Large intestine (tissue), 3 donors: ENCODE results near the gene ADARB1. TPM values are rescaled to one million over a fixed set of nuclear protein-coding genes. Genes with fewer than 3 reads are reported as not detected.

ENCODE experiments used
- DNase-seq, 2 donors: peaks; one replicate each; pipeline versions ENCODE4 v3.0.0 to v3.0.0-alpha.2; 2013
- H3K27ac ChIP-seq: one replicate; pipeline ENCODE4 v1.5.1; 2013; ENCODE audit warnings: low read length
- H3K27me3 ChIP-seq: 2 replicates; pipeline ENCODE4 v1.6.1; 2013; ENCODE audit warnings: low read length; ENCODE audit not compliant: control insufficient read depth, insufficient read depth
- H3K36me3 ChIP-seq: 2 replicates; pipeline ENCODE4 v1.6.1; 2013; ENCODE audit warnings: low read length; ENCODE audit not compliant: control insufficient read depth, insufficient read depth
- H3K4me1 ChIP-seq: one replicate; pipeline ENCODE4 v1.6.1; 2013; ENCODE audit warnings: low read length; ENCODE audit not compliant: control insufficient read depth, insufficient read depth
- H3K4me3 ChIP-seq: one replicate; pipeline ENCODE4 v1.5.1; 2013; ENCODE audit warnings: low read length
- H3K9me3 ChIP-seq: one replicate; pipeline ENCODE4 v1.6.1; 2013; ENCODE audit warnings: mild to moderate bottlenecking, low read depth, low read length, moderate library complexity; ENCODE audit not compliant: control insufficient read depth
- WGBS: methylation state at CpG from one replicate; pipeline ENCODE4 v1.1.5; 2013; ENCODE audit warnings: low lambda C conversion rate; ENCODE audit not compliant: insufficient coverage; 5-methylcytosine and 5-hydroxymethylcytosine counted together
- polyA plus RNA-seq: library from polyadenylated mRNA; unstranded; fragments of 120-200 nt; gene quantifications from one replicate; pipeline ENCODE4 v1.2.1, GENCODE V29; 2013

ADARB1 gene
- polyA plus RNA-seq, 1 donor: 12.1 TPM

- Histone ChIP-seq H3K27me3 (no peaks in the 10 kb centered on the region), H3K4me1 (no peaks in the 10 kb centered on the region), H3K27ac (no peak overlapping the region), H3K36me3 (peaks cover 7% of the 10 kb centered on the region), H3K9me3 (peaks cover 6% of the 10 kb centered on the region), H3K4me3 (no peak overlapping the region)
- no CpG with 5 or more reads among the region's 2 CpGs for WGBS
- no peak for DNase-seq
These were observed 139.0 kb downstream of the ADARB1 start for GRCh38 chr21:45213392-45213791.

GRCh38 chr21:45215213-45215612, 140.8 kb downstream of the ADARB1 start:
- H3K9me3 ChIP-seq: peaks cover 6% of the 10 kb centered on the region
- H3K36me3 ChIP-seq: peaks cover 7% of the 10 kb centered on the region
- no peaks in the 10 kb centered on the region for H3K4me1 ChIP-seq
- no peaks in the 10 kb centered on the region for H3K27me3 ChIP-seq
- WGBS: 80% methylated on average over 1 of the region's 2 CpGs
- no peak overlapping the region for H3K4me3 ChIP-seq
- no peak for DNase-seq
- no peak overlapping the region for H3K27ac ChIP-seq

- DNase-seq: no peak
- Histone ChIP-seq H3K27ac (no peak overlapping the region), H3K4me1 (no peaks in the 10 kb centered on the region), H3K27me3 (no peaks in the 10 kb centered on the region), H3K9me3 (peaks cover 6% of the 10 kb centered on the region), H3K4me3 (no peak overlapping the region), H3K36me3 (peaks cover 2% of the 10 kb centered on the region)
- 91% methylated on average over 1 of the region's 1 CpG for WGBS
These were observed 142.6 kb downstream of the ADARB1 start for GRCh38 chr21:45217010-45217409.

GRCh38 chr21:45219517-45219916, 145.1 kb downstream of the ADARB1 start:
- 90% methylated on average over 3 of the region's 6 CpGs for WGBS
- peaks cover 6% of the 10 kb centered on the region for H3K9me3 ChIP-seq
- H3K27ac ChIP-seq: no peak overlapping the region
- H3K27me3 ChIP-seq: no peaks in the 10 kb centered on the region
- DNase-seq: no peak
- H3K4me1 ChIP-seq: no peaks in the 10 kb centered on the region
- H3K36me3 ChIP-seq: peaks cover 2% of the 10 kb centered on the region
- no peak overlapping the region for H3K4me3 ChIP-seq

- H3K27ac ChIP-seq: no peak overlapping the region
- H3K4me3 ChIP-seq: no peak overlapping the region
- H3K27me3 ChIP-seq: no peaks in the 10 kb centered on the region
- peaks cover 2% of the 10 kb centered on the region for H3K36me3 ChIP-seq
- no peaks in the 10 kb centered on the region for H3K4me1 ChIP-seq
- H3K9me3 ChIP-seq: peaks cover 6% of the 10 kb centered on the region
- no peak for DNase-seq
- WGBS: no CpG with 5 or more reads among the region's 4 CpGs
These were observed 145.7 kb downstream of the ADARB1 start for GRCh38 chr21:45220071-45220481.

- 97% methylated on average over 6 of the region's 29 CpGs for WGBS
- peaks cover 6% of the 10 kb centered on the region for H3K9me3 ChIP-seq
- no peak for DNase-seq
- H3K36me3 ChIP-seq: peaks cover 2% of the 10 kb centered on the region
- H3K27ac ChIP-seq: no peak overlapping the region
- H3K4me3 ChIP-seq: no peak overlapping the region
- no peaks in the 10 kb centered on the region for H3K27me3 ChIP-seq
- no peaks in the 10 kb centered on the region for H3K4me1 ChIP-seq
These were observed 146.5 kb downstream of the ADARB1 start for GRCh38 chr21:45220714-45221490.

GRCh38 chr21:45222001-45222400, 147.6 kb downstream of the ADARB1 start:
- WGBS: no CpG with 5 or more reads among the region's 15 CpGs
- Histone ChIP-seq H3K9me3 (peaks cover 6% of the 10 kb centered on the region), H3K27ac (no peak overlapping the region), H3K36me3 (peaks cover 2% of the 10 kb centered on the region), H3K4me3 (no peak overlapping the region), H3K4me1 (no peaks in the 10 kb centered on the region), H3K27me3 (no peaks in the 10 kb centered on the region)
- DNase-seq: no peak

GRCh38 chr21:45223236-45224185, 149.1 kb downstream of the ADARB1 start:
- 80% methylated on average over 1 of the region's 36 CpGs for WGBS
- no peaks in the 10 kb centered on the region for H3K9me3 ChIP-seq
- H3K27me3 ChIP-seq: no peaks in the 10 kb centered on the region
- no peak for DNase-seq
- H3K4me3 ChIP-seq: no peak overlapping the region
- peaks cover 2% of the 10 kb centered on the region for H3K36me3 ChIP-seq
- H3K27ac ChIP-seq: no peak overlapping the region
- no peaks in the 10 kb centered on the region for H3K4me1 ChIP-seq

GRCh38 chr21:45224189-45224938, 150.0 kb downstream of the ADARB1 start:
- Histone ChIP-seq H3K36me3 (peaks cover 2% of the 10 kb centered on the region), H3K27me3 (peaks cover 5% of the 10 kb centered on the region), H3K4me3 (no peak overlapping the region), H3K4me1 (no peaks in the 10 kb centered on the region), H3K9me3 (no peaks in the 10 kb centered on the region), H3K27ac (no peak overlapping the region)
- DNase-seq: no peak
- 80% methylated on average over 1 of the region's 24 CpGs for WGBS
